ENCODE data around the gene CSF1. TPM values are rescaled to one million over a fixed set of nuclear protein-coding genes. Genes with fewer than 3 reads are reported as not detected.

The CSF1 gene
- polyA plus RNA-seq, 2 of the 4 experiments (the other 2 are of a cell fraction): 35.1 to 36.3 TPM

DNA sequence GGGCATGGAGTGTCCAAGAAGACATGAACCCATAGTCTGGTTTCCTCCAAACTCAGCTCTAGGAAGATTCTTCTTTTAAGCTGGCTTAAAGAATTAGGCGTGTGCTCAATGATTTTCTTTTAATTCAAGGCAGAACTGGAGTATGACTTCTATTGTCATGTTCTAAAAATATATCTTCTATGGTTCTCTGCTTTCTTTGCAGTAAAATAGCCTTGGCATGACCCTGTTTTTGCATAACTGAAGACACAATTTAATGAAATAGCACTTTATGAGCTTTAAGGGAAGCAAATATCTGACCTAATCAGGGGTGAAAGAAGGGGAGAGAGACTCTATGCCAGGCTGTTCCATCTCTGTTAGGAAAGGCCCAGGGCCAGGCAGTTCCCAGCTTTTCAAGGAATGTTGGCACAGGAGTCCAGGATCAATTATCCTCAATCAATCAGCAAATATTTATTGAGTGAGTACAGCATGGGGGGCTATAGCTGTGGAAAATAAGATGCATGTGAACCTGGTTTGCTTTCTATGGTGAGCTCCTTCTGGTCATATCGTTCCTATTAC, 7.2 kb upstream of the CSF1 start:
- ChIA-PET CTCF (interaction anchor here (0.6 to 2.3 kb wide), 11 partner anchors 8 to 126 kb away, joined by 3 to 7 read pairs (median 4); partner anchors contain the start of gene AHCYL1), POLR2A (no interaction called here)

GRCh38 chr1:109904105-109904817, 6.4 kb upstream of the CSF1 start:
- DNase-seq (ENCODE audit: low read depth in 1 of 2, low spot score in 1 of 2): no peak
- peak overlapping the region in 1 of 2 experiments; percentile 19; a peak in 1 of 6 replicates for H3K27ac ChIP-seq
- no peak for TF ChIP-seq FOSB (CRISPR knock-in tag; IDR thresholded peaks at IDR 0.05)
- TF ChIP-seq, protein P1, sequence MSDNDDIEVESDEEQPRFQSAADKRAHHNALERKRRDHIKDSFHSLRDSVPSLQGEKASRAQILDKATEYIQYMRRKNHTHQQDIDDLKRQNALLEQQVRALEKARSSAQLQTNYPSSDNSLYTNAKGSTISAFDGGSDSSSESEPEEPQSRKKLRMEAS (IDR thresholded peaks at IDR 0.05): no peak
- TF ChIP-seq ELK1 (IDR thresholded peaks at IDR 0.05; ENCODE audit: low read depth, low read length): no peak
- TF ChIP-seq FOSL2 (IDR thresholded peaks at IDR 0.05): no peak
- no peak for TF ChIP-seq FOSL2 (CRISPR knock-in tag; IDR thresholded peaks at IDR 0.05)
- TF ChIP-seq, protein P2, sequence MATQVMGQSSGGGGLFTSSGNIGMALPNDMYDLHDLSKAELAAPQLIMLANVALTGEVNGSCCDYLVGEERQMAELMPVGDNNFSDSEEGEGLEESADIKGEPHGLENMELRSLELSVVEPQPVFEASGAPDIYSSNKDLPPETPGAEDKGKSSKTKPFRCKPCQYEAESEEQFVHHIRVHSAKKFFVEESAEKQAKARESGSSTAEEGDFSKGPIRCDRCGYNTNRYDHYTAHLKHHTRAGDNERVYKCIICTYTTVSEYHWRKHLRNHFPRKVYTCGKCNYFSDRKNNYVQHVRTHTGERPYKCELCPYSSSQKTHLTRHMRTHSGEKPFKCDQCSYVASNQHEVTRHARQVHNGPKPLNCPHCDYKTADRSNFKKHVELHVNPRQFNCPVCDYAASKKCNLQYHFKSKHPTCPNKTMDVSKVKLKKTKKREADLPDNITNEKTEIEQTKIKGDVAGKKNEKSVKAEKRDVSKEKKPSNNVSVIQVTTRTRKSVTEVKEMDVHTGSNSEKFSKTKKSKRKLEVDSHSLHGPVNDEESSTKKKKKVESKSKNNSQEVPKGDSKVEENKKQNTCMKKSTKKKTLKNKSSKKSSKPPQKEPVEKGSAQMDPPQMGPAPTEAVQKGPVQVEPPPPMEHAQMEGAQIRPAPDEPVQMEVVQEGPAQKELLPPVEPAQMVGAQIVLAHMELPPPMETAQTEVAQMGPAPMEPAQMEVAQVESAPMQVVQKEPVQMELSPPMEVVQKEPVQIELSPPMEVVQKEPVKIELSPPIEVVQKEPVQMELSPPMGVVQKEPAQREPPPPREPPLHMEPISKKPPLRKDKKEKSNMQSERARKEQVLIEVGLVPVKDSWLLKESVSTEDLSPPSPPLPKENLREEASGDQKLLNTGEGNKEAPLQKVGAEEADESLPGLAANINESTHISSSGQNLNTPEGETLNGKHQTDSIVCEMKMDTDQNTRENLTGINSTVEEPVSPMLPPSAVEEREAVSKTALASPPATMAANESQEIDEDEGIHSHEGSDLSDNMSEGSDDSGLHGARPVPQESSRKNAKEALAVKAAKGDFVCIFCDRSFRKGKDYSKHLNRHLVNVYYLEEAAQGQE (IDR thresholded peaks at IDR 0.05): no peak
- TF ChIP-seq RAD21 (conservative IDR thresholded peaks at IDR 0.05 in 1 of 2, IDR thresholded peaks at IDR 0.05 in 1 of 2): no peak
- no peak for TF ChIP-seq JUN (IDR thresholded peaks at IDR 0.05)
- TF ChIP-seq ZNF302 (CRISPR knock-in tag; IDR thresholded peaks at IDR 0.05): no peak
- no peak for TF ChIP-seq KDM1A (IDR thresholded peaks at IDR 0.05; ENCODE audit: low read depth)
- no peak for TF ChIP-seq FOXS1 (CRISPR knock-in tag; IDR thresholded peaks at IDR 0.05)
- TF ChIP-seq, protein P3, sequence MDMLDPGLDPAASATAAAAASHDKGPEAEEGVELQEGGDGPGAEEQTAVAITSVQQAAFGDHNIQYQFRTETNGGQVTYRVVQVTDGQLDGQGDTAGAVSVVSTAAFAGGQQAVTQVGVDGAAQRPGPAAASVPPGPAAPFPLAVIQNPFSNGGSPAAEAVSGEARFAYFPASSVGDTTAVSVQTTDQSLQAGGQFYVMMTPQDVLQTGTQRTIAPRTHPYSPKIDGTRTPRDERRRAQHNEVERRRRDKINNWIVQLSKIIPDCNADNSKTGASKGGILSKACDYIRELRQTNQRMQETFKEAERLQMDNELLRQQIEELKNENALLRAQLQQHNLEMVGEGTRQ (IDR thresholded peaks at IDR 0.05): no peak
- TF ChIP-seq EHF (CRISPR knock-in tag; IDR thresholded peaks at IDR 0.05): no peak
- no peak for TF ChIP-seq RFX5 (IDR thresholded peaks at IDR 0.05)
- TF ChIP-seq GATA3 (IDR thresholded peaks at IDR 0.05; ENCODE audit: borderline replicate concordance): no peak
- TF ChIP-seq NR3C1 (IDR thresholded peaks at IDR 0.05): no peak
- TF ChIP-seq CHD2 (IDR thresholded peaks at IDR 0.05; ENCODE audit: low read length, partially characterized antibody): no peak
- WGBS (ENCODE audit: missing lambda C conversion rate): 92% methylated on average over 6 of the region's 7 CpGs
- H3K4me2 ChIP-seq: no peak overlapping the region
- POLR2A ChIA-PET: no interaction called here
- FAIRE-seq: no peak
- ATAC-seq: no peak
- H3K4me3 ChIP-seq: no peak overlapping the region
- H3K4me1 ChIP-seq: peaks cover 12% of the 10 kb centered on the region; the same call in 2 of the 3 replicates
- no peaks in the 10 kb centered on the region for H3K9me3 ChIP-seq
- CTCF ChIA-PET: interaction anchor here (0.8 to 1.8 kb wide), 9 partner anchors 9 to 127 kb away, joined by 3 to 7 read pairs (median 4); partner anchors contain the start of gene AHCYL1

More for the DNA sequence above, 7.2 kb upstream of the CSF1 start:
- ATAC-seq (no peak), DNase-seq (ENCODE audit: low read depth in 1 of 2, low spot score in 1 of 2) (no peak), FAIRE-seq (no peak)
- H3K4me1 ChIP-seq: peaks cover 11% of the 10 kb centered on the region; the same call in 2 of the 3 replicates
- no peak overlapping the region for H3K4me2 ChIP-seq
- no peak overlapping the region for H3K4me3 ChIP-seq
- no peak for TF ChIP-seq RAD21 (conservative IDR thresholded peaks at IDR 0.05 in 1 of 2, IDR thresholded peaks at IDR 0.05 in 1 of 2)
- TF ChIP-seq CBX8 (IDR thresholded peaks at IDR 0.05): no peak
- TF ChIP-seq ZNF302 (CRISPR knock-in tag; IDR thresholded peaks at IDR 0.05): no peak
- TF ChIP-seq MAZ (IDR thresholded peaks at IDR 0.05; ENCODE audit: borderline replicate concordance, low read depth, low read length): no peak
- no peak for TF ChIP-seq GATA3 (IDR thresholded peaks at IDR 0.05; ENCODE audit: borderline replicate concordance)
- no peak for TF ChIP-seq SREBF2 (IDR thresholded peaks at IDR 0.05)
- TF ChIP-seq CHD4 (IDR thresholded peaks at IDR 0.05; ENCODE audit: borderline replicate concordance): no peak
- no peak for TF ChIP-seq PBX3 (IDR thresholded peaks at IDR 0.05)
- no peak for TF ChIP-seq HOXA7 (CRISPR knock-in tag; IDR thresholded peaks at IDR 0.05)
- TF ChIP-seq PHF8 (IDR thresholded peaks at IDR 0.05; ENCODE audit: borderline replicate concordance, low read depth): no peak
- TF ChIP-seq EHF (CRISPR knock-in tag; IDR thresholded peaks at IDR 0.05): no peak
- no peak for TF ChIP-seq RNF2 (IDR thresholded peaks at IDR 0.05; ENCODE audit: borderline replicate concordance, low read depth)
- TF ChIP-seq JUN (IDR thresholded peaks at IDR 0.05): no peak
- no peak for TF ChIP-seq TFCP2L1 (CRISPR knock-in tag; IDR thresholded peaks at IDR 0.05)
- TF ChIP-seq FOSL2 (IDR thresholded peaks at IDR 0.05): no peak
- TF ChIP-seq FOSL2 (CRISPR knock-in tag; IDR thresholded peaks at IDR 0.05): no peak
- TF ChIP-seq NFE2L2 (conservative IDR thresholded peaks at IDR 0.05; ENCODE audit: low read length): no peak
- no peak for TF ChIP-seq HDAC2 (IDR thresholded peaks at IDR 0.05)
- no peak for TF ChIP-seq KDM1A (IDR thresholded peaks at IDR 0.05; ENCODE audit: low read depth)
- TF ChIP-seq FOSB (CRISPR knock-in tag; IDR thresholded peaks at IDR 0.05): no peak
- no peaks in the 10 kb centered on the region for H3K9me3 ChIP-seq
- WGBS (ENCODE audit: missing lambda C conversion rate): 88% methylated on average over 2 of the region's 2 CpGs
- no peak overlapping the region for H3K27ac ChIP-seq

Measured in A549 (cell line).